OCI-LY1 (cell line): Measurements from ENCODE around the gene DNAAF1.

ENCODE experiments used
- EZH2 ChIP-seq: fragments of 200-600 bp; sonication (generic), shearing (Covaris generic); IDR thresholded peaks from 2 replicates; pipeline ENCODE4 v1.8.0; 2017; ENCODE audit warnings: borderline replicate concordance, mixed run types, mild to moderate bottlenecking, antibody characterized with exemption, low read length, moderate library complexity, mixed read lengths
- TF ChIP-seq, protein P1 (sequence below): fragments of 200-600 bp; sonication (generic), shearing (Covaris generic); IDR thresholded peaks from 2 replicates; pipeline ENCODE4 v1.5.1; 2017; ENCODE audit warnings: mild to moderate bottlenecking, antibody characterized with exemption, low read length, moderate library complexity, mixed read lengths

DNA sequence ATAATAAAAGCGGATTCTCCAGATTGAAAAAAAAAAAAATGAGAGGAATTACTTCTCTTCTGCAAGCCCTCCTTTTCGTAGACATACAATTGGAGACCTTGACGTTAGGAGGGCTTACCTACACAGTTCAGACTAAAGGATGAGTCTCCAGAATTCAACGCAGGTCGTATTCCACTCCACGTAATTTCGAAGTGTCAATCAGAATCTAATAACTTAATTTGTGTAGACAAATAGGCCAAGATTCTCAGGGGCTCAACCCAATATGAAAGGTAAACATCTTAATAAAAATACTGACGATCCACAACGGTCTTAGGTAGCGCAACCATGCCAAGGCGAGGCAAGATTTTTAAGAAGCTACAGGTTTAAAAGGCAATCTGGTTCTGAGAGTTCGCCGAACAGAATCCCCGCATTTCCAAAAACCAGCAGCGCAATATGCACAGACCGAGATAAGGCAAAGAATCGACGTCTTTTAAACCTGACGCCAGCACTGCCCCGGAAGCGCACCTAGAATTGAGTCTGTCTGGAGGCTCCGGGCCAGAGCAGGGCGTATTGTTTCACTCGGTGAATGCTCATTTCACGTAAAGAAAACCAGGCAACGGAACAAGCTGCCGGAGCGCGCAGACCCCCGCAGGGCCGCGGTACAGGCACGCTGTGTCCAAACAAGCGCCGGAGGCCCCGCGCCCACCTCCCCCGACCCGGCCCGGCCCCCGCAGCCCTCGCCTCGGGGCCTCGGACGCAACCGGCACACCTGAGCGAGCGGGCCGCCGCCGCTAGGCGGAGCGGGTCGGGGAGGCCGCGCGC is 29.0 kb upstream of the DNAAF1 start:
- TF ChIP-seq, protein P1, sequence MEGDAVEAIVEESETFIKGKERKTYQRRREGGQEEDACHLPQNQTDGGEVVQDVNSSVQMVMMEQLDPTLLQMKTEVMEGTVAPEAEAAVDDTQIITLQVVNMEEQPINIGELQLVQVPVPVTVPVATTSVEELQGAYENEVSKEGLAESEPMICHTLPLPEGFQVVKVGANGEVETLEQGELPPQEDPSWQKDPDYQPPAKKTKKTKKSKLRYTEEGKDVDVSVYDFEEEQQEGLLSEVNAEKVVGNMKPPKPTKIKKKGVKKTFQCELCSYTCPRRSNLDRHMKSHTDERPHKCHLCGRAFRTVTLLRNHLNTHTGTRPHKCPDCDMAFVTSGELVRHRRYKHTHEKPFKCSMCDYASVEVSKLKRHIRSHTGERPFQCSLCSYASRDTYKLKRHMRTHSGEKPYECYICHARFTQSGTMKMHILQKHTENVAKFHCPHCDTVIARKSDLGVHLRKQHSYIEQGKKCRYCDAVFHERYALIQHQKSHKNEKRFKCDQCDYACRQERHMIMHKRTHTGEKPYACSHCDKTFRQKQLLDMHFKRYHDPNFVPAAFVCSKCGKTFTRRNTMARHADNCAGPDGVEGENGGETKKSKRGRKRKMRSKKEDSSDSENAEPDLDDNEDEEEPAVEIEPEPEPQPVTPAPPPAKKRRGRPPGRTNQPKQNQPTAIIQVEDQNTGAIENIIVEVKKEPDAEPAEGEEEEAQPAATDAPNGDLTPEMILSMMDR = no peak
- no peak for TF ChIP-seq EZH2
